Kasumi-1 (cell line): ENCODE measurements around the gene GBP1.
"Not testable (repeated sequence)": the region's sequence is repeated elsewhere in the genome, so short reads cannot be mapped to it uniquely, and the experiment has no call there.

Experiments used
- DNase-seq, 2 experiments: peaks; one replicate each; lab custom pipeline; 2025; lab: John Stamatoyannopoulos, UW

The GBP1 gene

GRCh38 chr1:89051300-89051954, 13.6 kb downstream of the GBP1 start:
- no peak for DNase-seq

- DNase-seq, result no peak
These were observed 14.4 kb downstream of the GBP1 start for GRCh38 chr1:89050649-89051033.

GRCh38 chr1:89049901-89050648, 14.9 kb downstream of the GBP1 start:
- not testable (repeated sequence) for DNase-seq

- DNase-seq, result not testable (repeated sequence)
These were observed 15.8 kb downstream of the GBP1 start for GRCh38 chr1:89049187-89049586.

- no peak for DNase-seq
These were observed 17.3 kb downstream of the GBP1 start for GRCh38 chr1:89047734-89048133.

GRCh38 chr1:89046318-89047183, 18.5 kb downstream of the GBP1 start:
- DNase-seq, result not testable (repeated sequence)

- no peak for DNase-seq
These were observed 19.9 kb downstream of the GBP1 start for GRCh38 chr1:89044970-89045721.

- no peak for DNase-seq
These were observed 21.1 kb downstream of the GBP1 start for GRCh38 chr1:89043940-89044339.

GRCh38 chr1:89042491-89042890, 22.5 kb downstream of the GBP1 start:
- DNase-seq, result no peak

GRCh38 chr1:89041721-89042120, 23.3 kb downstream of the GBP1 start:
- no peak for DNase-seq

- DNase-seq, result no peak
These were observed 23.8 kb downstream of the GBP1 start for GRCh38 chr1:89041119-89041641.

- DNase-seq, result no peak
These were observed 24.7 kb downstream of the GBP1 start for GRCh38 chr1:89040315-89040626.

- DNase-seq, result no peak
These were observed 27.8 kb downstream of the GBP1 start for GRCh38 chr1:89037186-89037585.

- DNase-seq, result no peak
These were observed 29.9 kb downstream of the GBP1 start for GRCh38 chr1:89035080-89035479.

GRCh38 chr1:89034004-89034403, 31.0 kb downstream of the GBP1 start:
- not testable (repeated sequence) for DNase-seq

GRCh38 chr1:89029051-89029450, 36.0 kb downstream of the GBP1 start:
- DNase-seq, result not testable (repeated sequence)

- DNase-seq, result no peak
These were observed 39.1 kb downstream of the GBP1 start for GRCh38 chr1:89025928-89026327.

- DNase-seq, result no peak
These were observed 42.0 kb downstream of the GBP1 start for GRCh38 chr1:89023026-89023425.

- peak; percentile 62 to 80 for DNase-seq
These were observed 42.6 kb downstream of the GBP1 start, which contains the start of gene GBP3 for GRCh38 chr1:89022167-89022959. GBP3 (minus strand) TSS chr1:89022866; CDS start chr1:89020721, 2,145 bp downstream.

GRCh38 chr1:89018318-89018717, 46.7 kb downstream of the GBP1 start:
- DNase-seq, result not testable (repeated sequence)

GRCh38 chr1:89008511-89008910, 56.5 kb downstream of the GBP1 start:
- no peak for DNase-seq
